ENCODE results near the gene FMO5.
"Not testable (repeated sequence)": the region's sequence is repeated elsewhere in the genome, so short reads cannot be mapped to it uniquely, and the experiment has no call there.

FMO5 gene

DNA sequence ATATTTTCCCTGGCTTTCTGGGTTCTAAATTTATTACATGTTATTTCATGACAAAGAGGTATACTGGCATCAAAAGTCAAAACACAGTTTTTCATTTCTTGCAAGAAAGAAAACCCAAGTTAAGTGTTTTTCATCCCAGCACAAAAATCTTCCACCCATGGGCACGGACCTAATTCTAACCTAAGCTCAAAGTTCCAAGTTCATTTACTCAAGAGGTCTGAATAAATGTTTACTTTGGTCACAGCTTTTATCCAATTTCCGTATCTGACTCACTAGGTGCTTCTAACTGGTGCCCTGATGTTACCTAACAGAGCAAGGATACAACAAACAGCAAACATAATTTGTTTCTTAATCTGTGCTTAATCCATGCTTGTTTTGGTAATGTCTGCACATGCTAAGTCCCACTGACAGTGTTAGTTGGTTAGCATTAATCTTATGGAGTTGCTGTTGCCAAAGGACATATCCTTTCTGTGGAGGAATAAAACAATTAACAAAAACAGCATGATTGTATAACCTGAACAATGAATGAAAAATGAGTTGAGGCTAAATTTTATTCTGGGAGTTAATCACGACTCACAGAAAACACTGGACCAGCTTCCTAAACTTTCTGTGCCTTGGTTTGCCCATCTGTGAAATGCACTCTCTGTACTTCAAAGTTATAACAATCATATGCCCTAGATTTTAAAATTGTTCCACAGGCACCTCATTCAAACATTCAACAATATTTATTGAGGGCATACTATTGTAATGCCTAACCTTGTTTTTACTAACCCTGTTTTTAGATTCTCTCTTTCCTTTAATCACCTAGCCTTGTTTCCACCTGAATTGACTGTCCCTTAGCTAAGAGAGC, 13.1 kb upstream of the FMO5 start:
- H3K27ac Mint-ChIP-seq, result peak overlapping the region in 1 of 3 experiments; percentile 97
- H3K9me3 Mint-ChIP-seq, result peaks cover 4% of the 10 kb centered on the region
- H3K27me3 Mint-ChIP-seq (ENCODE audit: low read depth), result no peaks in the 10 kb centered on the region
- peaks cover 4% of the 10 kb centered on the region for H3K36me3 Mint-ChIP-seq (ENCODE audit: low read depth)
- TF ChIP-seq, protein P1, sequence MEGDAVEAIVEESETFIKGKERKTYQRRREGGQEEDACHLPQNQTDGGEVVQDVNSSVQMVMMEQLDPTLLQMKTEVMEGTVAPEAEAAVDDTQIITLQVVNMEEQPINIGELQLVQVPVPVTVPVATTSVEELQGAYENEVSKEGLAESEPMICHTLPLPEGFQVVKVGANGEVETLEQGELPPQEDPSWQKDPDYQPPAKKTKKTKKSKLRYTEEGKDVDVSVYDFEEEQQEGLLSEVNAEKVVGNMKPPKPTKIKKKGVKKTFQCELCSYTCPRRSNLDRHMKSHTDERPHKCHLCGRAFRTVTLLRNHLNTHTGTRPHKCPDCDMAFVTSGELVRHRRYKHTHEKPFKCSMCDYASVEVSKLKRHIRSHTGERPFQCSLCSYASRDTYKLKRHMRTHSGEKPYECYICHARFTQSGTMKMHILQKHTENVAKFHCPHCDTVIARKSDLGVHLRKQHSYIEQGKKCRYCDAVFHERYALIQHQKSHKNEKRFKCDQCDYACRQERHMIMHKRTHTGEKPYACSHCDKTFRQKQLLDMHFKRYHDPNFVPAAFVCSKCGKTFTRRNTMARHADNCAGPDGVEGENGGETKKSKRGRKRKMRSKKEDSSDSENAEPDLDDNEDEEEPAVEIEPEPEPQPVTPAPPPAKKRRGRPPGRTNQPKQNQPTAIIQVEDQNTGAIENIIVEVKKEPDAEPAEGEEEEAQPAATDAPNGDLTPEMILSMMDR (IDR thresholded peaks at IDR 0.05; ENCODE audit: unreplicated experiment in 3 of 3), result no peak
- H3K4me3 Mint-ChIP-seq, result no peak overlapping the region
- H3K4me1 Mint-ChIP-seq, result no peaks in the 10 kb centered on the region

DNA sequence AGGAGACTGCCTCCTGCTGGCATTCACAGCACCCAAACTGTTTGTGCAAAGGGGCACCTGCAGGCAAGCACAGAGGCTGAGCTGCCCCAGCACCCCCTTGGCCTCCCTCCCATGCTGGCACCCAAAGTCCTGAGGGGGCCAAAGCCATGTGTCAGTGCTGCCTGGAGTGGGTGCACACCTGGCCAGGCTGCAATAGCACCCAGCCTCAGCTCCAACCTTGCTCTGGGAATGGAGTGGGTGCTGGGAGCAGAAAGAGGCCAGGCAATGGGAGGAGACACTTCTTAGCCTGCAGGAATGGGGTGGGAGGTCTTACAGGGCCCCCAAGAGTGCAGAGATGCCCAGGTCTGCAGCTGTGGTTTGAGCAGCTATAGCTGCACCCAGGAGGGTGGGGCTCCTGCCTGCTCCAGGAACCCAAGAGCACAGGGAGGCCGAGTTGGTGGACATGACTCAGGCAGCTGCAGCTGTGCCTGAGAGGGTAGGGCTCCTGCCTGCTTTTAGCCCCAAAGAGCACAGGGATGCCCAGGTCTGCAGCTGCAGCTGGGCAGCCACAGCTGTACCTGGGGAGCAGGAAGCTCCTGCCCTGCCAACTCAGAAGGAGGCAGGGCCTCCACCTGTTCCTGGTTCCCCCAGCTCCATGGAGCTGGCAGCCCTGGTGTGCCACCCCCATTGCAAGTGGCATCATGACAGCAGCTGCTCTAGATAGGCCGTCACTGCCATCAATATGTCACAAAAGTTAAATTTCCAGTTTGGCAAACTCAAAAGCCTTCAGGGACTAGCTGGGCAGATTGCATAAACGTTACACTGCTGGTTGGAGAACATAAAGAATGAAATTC, 12.0 kb upstream of the FMO5 start:
- peaks cover 7% of the 10 kb centered on the region for H3K9me3 Mint-ChIP-seq
- no peak overlapping the region for H3K27ac Mint-ChIP-seq
- TF ChIP-seq, protein P1 (IDR thresholded peaks at IDR 0.05; ENCODE audit: unreplicated experiment in 3 of 3), result no peak
- no peaks in the 10 kb centered on the region for H3K27me3 Mint-ChIP-seq (ENCODE audit: low read depth)
- H3K36me3 Mint-ChIP-seq (ENCODE audit: low read depth), result peaks cover 4% of the 10 kb centered on the region
- no peak overlapping the region for H3K4me3 Mint-ChIP-seq
- H3K4me1 Mint-ChIP-seq, result no peaks in the 10 kb centered on the region

DNA sequence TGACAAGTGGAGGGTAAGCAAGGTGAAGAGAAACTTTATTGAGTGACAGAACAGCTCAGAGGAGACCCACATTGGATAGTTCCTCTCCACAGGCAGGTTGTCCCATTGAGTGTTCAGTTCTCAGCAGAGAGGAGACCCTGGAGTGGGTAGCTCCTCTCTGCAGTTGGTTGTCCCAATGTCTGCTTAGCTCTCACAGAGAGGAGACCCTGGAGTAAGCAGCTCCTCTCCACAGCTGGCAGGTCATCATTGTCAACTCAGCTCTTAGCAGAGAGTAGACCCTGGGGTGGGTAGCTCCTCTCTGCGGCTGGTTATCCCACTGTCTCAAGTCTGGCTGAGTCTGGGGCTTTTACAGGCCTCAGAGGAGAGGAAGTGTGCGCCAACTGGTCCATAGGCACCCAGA, 11.3 kb upstream of the FMO5 start:
- Mint-ChIP-seq H3K36me3 (ENCODE audit: low read depth) (peaks cover 4% of the 10 kb centered on the region), H3K4me3 (no peak overlapping the region), H3K4me1 (no peaks in the 10 kb centered on the region), H3K9me3 (peaks cover 14% of the 10 kb centered on the region), H3K27ac (no peak overlapping the region), H3K27me3 (ENCODE audit: low read depth) (no peaks in the 10 kb centered on the region)
- TF ChIP-seq, protein P1 (IDR thresholded peaks at IDR 0.05; ENCODE audit: unreplicated experiment in 3 of 3), result no peak

DNA sequence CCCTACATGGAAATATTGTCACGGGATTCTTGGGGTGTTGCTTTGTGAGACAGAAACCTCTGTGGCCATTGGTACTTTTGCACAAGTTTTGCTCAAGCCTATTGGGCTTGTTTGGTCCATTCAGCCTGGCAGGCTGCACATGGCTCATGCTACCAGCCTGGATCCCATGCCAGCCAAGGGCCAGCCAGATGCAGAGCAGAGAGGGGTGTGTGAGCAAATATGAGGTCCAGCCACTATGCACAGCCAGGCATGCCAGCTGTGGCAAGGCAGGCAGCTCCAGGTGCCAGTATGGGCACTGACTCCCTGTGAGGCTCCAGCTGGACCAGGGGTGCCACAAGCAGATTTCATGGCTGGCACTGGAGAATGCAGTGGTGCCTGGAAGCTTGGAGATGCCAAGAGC, 10.7 kb upstream of the FMO5 start:
- no peaks in the 10 kb centered on the region for H3K4me1 Mint-ChIP-seq
- no peak overlapping the region for H3K27ac Mint-ChIP-seq
- H3K27me3 Mint-ChIP-seq (ENCODE audit: low read depth), result no peaks in the 10 kb centered on the region
- H3K4me3 Mint-ChIP-seq, result no peak overlapping the region
- TF ChIP-seq, protein P1 (IDR thresholded peaks at IDR 0.05; ENCODE audit: unreplicated experiment in 3 of 3), result no peak
- peaks cover 7% of the 10 kb centered on the region for H3K36me3 Mint-ChIP-seq (ENCODE audit: low read depth)
- peaks cover 21% of the 10 kb centered on the region for H3K9me3 Mint-ChIP-seq

DNA sequence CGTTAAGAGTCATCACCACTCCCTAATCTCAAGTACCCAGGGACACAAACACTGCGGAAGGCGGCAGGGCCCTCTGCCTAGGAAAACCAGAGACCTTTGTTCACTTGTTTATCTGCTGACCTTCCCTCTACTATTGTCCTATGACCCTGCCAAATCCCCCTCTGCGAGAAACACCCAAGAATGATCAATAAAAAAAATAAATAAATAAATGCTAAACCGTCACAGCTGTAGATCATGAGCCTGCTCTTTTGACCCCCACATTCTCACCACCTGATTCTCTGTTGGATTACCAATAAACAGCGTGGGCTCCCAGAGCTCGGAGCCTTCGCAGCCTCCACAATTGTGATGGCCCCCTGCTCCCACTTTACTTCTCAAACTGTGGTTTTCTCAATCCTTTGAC, 8.8 kb upstream of the FMO5 start:
- H3K27me3 Mint-ChIP-seq (ENCODE audit: low read depth); H3K4me1 Mint-ChIP-seq; H3K36me3 Mint-ChIP-seq (ENCODE audit: low read depth); H3K4me3 Mint-ChIP-seq: not testable (repeated sequence)
- H3K27ac Mint-ChIP-seq, result peak overlapping the region in 1 of 3 experiments; percentile 30
- peaks cover 22% of the 10 kb centered on the region for H3K9me3 Mint-ChIP-seq

DNA sequence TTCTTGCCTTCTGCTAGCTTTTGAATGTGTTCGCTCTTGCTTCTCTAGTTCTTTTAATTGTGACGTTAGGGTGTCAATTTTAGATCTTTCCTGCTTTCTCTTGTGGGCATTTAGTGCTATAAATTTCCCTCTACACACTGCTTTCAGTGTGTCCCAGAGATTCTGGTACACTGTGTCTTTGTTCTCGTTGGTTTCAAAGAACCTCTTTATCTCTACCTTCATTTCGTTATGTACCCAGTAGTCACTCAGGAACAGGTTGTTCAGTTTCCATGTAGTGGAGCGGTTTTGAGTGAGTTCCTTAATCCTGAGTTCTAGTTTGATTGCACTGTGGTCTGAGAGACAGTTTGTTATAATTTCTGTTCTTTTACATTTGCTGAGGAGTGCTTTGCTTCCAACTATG, 5.9 kb upstream of the FMO5 start:
- not testable (repeated sequence) for H3K36me3 Mint-ChIP-seq (ENCODE audit: low read depth); H3K4me1 Mint-ChIP-seq

More for the DNA sequence above, 5.9 kb upstream of the FMO5 start:
- H3K9me3 Mint-ChIP-seq, result peaks cover 22% of the 10 kb centered on the region
- H3K27ac Mint-ChIP-seq; H3K27me3 Mint-ChIP-seq (ENCODE audit: low read depth); H3K4me3 Mint-ChIP-seq: not testable (repeated sequence)

Data from nephron (organoid).